Measurements from ENCODE around the gene FAM83G.
"Not testable (repeated sequence)": the region's sequence is repeated elsewhere in the genome, so short reads cannot be mapped to it uniquely, and the experiment has no call there.

Gene FAM83G

GRCh38 chr17:19021622-19022083, 17.1 kb upstream of the FAM83G start:
- no peak for DNase-seq (ENCODE audit: low read depth)

GRCh38 chr17:19021011-19021621, 16.6 kb upstream of the FAM83G start:
- DNase-seq (ENCODE audit: low read depth); H3K4me3 ChIP-seq (ENCODE audit: low read length): not testable (repeated sequence)

More at GRCh38 chr17:19021622-19022083, 17.1 kb upstream of the FAM83G start:
- no peak overlapping the region for H3K4me3 ChIP-seq (ENCODE audit: low read length)
- TF ChIP-seq CTCF (conservative IDR thresholded peaks at IDR 0.05; ENCODE audit: low read depth, low read length), result no peak

GRCh38 chr17:19020016-19020415, 15.5 kb upstream of the FAM83G start:
- TF ChIP-seq CTCF (conservative IDR thresholded peaks at IDR 0.05; ENCODE audit: low read depth, low read length), result no peak
- DNase-seq (ENCODE audit: low read depth), result no peak
- H3K4me3 ChIP-seq (ENCODE audit: low read length), result no peak overlapping the region

GRCh38 chr17:19019041-19019941, 14.7 kb upstream of the FAM83G start:
- no peak for DNase-seq (ENCODE audit: low read depth)
- no peak for TF ChIP-seq CTCF (conservative IDR thresholded peaks at IDR 0.05; ENCODE audit: low read depth, low read length)
- H3K4me3 ChIP-seq (ENCODE audit: low read length), result no peak overlapping the region

- DNase-seq (ENCODE audit: low read depth), result no peak
- no peak overlapping the region for H3K4me3 ChIP-seq (ENCODE audit: low read length)
- TF ChIP-seq CTCF (conservative IDR thresholded peaks at IDR 0.05; ENCODE audit: low read depth, low read length), result no peak
Measured at GRCh38 chr17:19018600-19018950, 14.0 kb upstream of the FAM83G start.

- no peak for TF ChIP-seq CTCF (conservative IDR thresholded peaks at IDR 0.05; ENCODE audit: low read depth, low read length)
- no peak overlapping the region for H3K4me3 ChIP-seq (ENCODE audit: low read length)
- no peak for DNase-seq (ENCODE audit: low read depth)
Measured at GRCh38 chr17:19017804-19018599, 13.4 kb upstream of the FAM83G start.

GRCh38 chr17:19017401-19017800, 12.8 kb upstream of the FAM83G start:
- H3K4me3 ChIP-seq (ENCODE audit: low read length), result no peak overlapping the region
- no peak for DNase-seq (ENCODE audit: low read depth)
- TF ChIP-seq CTCF (conservative IDR thresholded peaks at IDR 0.05; ENCODE audit: low read depth, low read length), result no peak
